Psoas muscle (tissue), 8 donors: ENCODE results near the gene RALY. TPM values are rescaled to one million over a fixed set of nuclear protein-coding genes. Genes with fewer than 3 reads are reported as not detected.

Experiments used
- ATAC-seq, 4 donors: fragments of 200-7000 bp; cut with Tn5 transposase; one replicate each; pipeline ENCODE4 v1.9.1; 2020; ENCODE audit warnings: moderate library complexity in 3 of 4, mild to moderate bottlenecking in 2 of 4
- DNase-seq, 2 donors: peaks; one replicate each; pipeline ENCODE4 v3.0.0-alpha.2; 2020
- H3K27ac ChIP-seq: fragments of 200-600 bp; one replicate; pipeline ENCODE4 v1.8.0; 2022
- H3K27me3 ChIP-seq, 3 donors: fragments of 200-600 bp in 1 of 3; one replicate each; pipeline versions ENCODE4 v1.6.1 to v1.8.0; 2013 to 2022; ENCODE audit warnings: low read length in 2 of 3, mild to moderate bottlenecking in 2 of 3, moderate library complexity in 1 of 3; ENCODE audit not compliant: insufficient read depth in 3 of 3
- H3K36me3 ChIP-seq, 2 donors: fragments of 200-600 bp in 1 of 2; one replicate each; pipeline versions ENCODE4 v1.6.1 to v1.8.0; 2013 to 2022; ENCODE audit warnings: low read depth in 1 of 2, mild to moderate bottlenecking in 1 of 2, moderate library complexity in 1 of 2; ENCODE audit not compliant: insufficient read depth in 1 of 2
- H3K4me1 ChIP-seq: fragments of 200-600 bp; one replicate; pipeline ENCODE4 v1.8.0; 2022
- H3K4me3 ChIP-seq: fragments of 200-600 bp; one replicate; pipeline ENCODE4 v1.8.0; 2022; ENCODE audit warnings: mild to moderate bottlenecking
- H3K9me3 ChIP-seq: fragments of 200-600 bp; one replicate; pipeline ENCODE4 v1.8.0; 2022
- WGBS, 3 donors: extraction: QIAGEN DNeasy Blood & Tissue Kit; methylation state at CpG; one replicate each; pipeline versions ENCODE4 v1.1.6 to v1.1.7; 2013; 5-methylcytosine and 5-hydroxymethylcytosine counted together
- intact Hi-C, 2 donors: fragments of 100-400 bp; cut with DNase I; formaldehyde crosslinking; loops; one replicate each; pipeline versions ENCODE4 v1.11.0 to v1.14.2; 2022
- polyA plus RNA-seq, 3 donors: library from polyadenylated mRNA; stranded (reverse); fragments of 200-250 nt; gene quantifications; one replicate each; pipeline ENCODE4 v1.2.3, GENCODE V29; 2013
- total RNA-seq, 4 donors: library from RNA; stranded (reverse); fragmentation: NEBNext Ultra II Directional in 2 of 4; extraction: Animal tissue kit (Norgen Biotek cat#: 25700) in 2 of 4; gene quantifications; one replicate each; pipeline versions ENCODE4 v1.2.1 to v1.2.4, GENCODE V29; 2021 to 2023
- TF ChIP-seq, protein P1 (sequence below): fragments of 200-600 bp; IDR thresholded peaks from one replicate; pipeline ENCODE4 v1.8.0; 2022; ENCODE audit warnings: antibody characterized with exemption
- donor health status: healthy with polysubstance abuse.
- donor health status: DM: no; HTN: no; CAD: no; lungs with moderate emphysema.
- donor health status: Bipolar disorder and iron deficiency.
- donor health status: healthy.
- donor health status: DM: yes; HTN: yes; CAD: no.
- donor health status: DM: no; HTN: no; CAD: no.
- donor health status: DM: no; HTN: no; CAD: no.
- donor health status: DM: yes; HTN: yes; CAD: no.

The RALY gene
- total and polyA plus RNA-seq, 7 donors, result 92.3 to 325 (median 120) TPM

DNA sequence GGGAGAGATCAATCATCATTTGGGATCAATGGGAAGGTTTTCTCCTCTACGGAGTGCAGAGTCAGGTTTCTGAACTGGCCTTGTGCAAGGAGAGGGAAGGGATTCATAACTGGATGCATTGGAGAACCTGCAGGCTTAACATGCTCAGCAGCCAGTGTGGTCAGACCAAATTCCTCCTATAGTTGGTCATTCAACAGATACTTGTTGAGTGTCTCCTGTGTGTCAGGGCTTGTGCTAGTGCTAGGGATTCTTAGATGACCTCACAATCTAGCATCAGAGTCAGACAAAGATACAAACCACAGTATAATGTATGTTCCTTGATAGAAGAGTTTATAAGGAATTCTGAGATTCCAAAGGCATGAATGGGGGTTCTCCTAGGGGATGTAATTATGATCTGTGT is 23.9 kb downstream of the RALY start:
- Histone ChIP-seq H3K4me3 (no peak overlapping the region), H3K4me1 (peaks cover 64% of the 10 kb centered on the region), H3K9me3 (no peaks in the 10 kb centered on the region), H3K27ac (peak overlapping the region; percentile 17), H3K36me3 (no peaks in the 10 kb centered on the region), H3K27me3 (no peaks in the 10 kb centered on the region)
- TF ChIP-seq, protein P1, sequence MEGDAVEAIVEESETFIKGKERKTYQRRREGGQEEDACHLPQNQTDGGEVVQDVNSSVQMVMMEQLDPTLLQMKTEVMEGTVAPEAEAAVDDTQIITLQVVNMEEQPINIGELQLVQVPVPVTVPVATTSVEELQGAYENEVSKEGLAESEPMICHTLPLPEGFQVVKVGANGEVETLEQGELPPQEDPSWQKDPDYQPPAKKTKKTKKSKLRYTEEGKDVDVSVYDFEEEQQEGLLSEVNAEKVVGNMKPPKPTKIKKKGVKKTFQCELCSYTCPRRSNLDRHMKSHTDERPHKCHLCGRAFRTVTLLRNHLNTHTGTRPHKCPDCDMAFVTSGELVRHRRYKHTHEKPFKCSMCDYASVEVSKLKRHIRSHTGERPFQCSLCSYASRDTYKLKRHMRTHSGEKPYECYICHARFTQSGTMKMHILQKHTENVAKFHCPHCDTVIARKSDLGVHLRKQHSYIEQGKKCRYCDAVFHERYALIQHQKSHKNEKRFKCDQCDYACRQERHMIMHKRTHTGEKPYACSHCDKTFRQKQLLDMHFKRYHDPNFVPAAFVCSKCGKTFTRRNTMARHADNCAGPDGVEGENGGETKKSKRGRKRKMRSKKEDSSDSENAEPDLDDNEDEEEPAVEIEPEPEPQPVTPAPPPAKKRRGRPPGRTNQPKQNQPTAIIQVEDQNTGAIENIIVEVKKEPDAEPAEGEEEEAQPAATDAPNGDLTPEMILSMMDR, result no peak
- ATAC-seq, result peak; percentile 32 to 82 (median 66)
- 78 to 95% (median 85%) methylated on average over 1 of the region's 1 CpG for WGBS, 3 donors
- no peak for DNase-seq
- intact Hi-C loops, result no loop called here

DNA sequence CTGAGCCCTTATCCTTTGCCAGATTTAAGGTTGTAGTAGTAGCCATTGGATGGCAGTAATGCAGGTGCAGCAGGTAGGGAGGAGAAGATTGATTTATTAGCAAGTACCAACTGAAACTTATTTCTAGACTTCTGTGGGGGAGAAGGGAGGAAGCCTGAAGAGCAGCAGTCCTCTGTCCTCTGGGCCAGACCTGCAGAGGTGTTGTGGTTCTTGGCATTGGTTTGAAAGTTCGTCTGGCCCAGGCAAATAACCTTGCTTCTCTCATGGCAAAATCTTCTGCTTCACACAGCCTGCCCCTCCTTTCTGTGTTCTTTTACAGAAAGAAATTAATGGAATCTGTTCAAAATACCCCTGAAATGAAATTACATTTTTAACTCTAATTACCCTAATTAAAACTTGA is 24.5 kb downstream of the RALY start:
- ATAC-seq, result no peak
- Histone ChIP-seq H3K36me3 (no peaks in the 10 kb centered on the region), H3K4me3 (no peak overlapping the region), H3K27me3 (no peaks in the 10 kb centered on the region), H3K27ac (peak overlapping the region; percentile 17), H3K9me3 (no peaks in the 10 kb centered on the region), H3K4me1 (peaks cover 64% of the 10 kb centered on the region)
- DNase-seq, result no peak
- TF ChIP-seq, protein P1, result no peak
- WGBS, 3 donors, result 24 to 57% (median 42%) methylated on average over 1 of the region's 1 CpG
- intact Hi-C loops, result no loop called here

DNA sequence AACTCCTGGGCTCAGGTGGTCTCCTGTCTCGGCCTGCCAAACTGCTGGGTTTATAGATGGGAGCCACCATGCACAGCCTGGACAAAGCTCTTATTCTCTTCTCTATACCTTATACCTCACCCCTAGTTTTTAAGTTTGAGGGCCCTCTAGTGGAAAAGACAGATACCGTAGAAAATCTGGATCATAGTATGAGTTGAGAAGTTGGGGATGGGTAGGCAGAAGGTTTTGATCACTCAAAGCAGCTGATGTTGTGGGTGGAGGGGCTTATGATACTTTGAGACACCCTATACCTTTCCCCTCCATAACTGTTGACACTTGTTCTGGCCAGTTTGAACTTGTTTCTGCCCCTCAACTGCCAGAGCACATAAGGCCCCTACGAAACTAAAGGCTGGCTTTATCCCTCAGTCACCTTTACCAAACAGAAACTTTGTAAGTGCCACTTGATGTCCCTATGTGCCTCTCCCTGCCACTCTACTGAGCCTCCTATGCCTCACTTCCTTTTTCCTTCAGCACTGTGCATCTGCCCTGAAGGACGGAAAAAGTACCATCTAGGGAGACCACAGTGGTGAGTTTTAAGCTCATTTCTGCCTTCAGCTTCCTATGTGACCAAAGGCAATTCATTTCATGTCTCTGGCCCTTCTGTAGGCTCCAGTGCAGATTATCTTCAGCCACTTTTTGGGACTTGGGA is 28.6 kb downstream of the RALY start:
- Histone ChIP-seq H3K4me3 (no peak overlapping the region), H3K36me3 (no peaks in the 10 kb centered on the region), H3K27ac (peak overlapping the region; percentile 77), H3K27me3 (no peaks in the 10 kb centered on the region), H3K9me3 (no peaks in the 10 kb centered on the region), H3K4me1 (peaks cover 70% of the 10 kb centered on the region)
- WGBS, 3 donors, result 83 to 90% (median 88%) methylated on average over 4 of the region's 4 CpGs
- TF ChIP-seq, protein P1, result peak; percentile 7
- DNase-seq (no peak), ATAC-seq (peak in 2 of 4 donors; percentile 27 to 30)
- intact Hi-C loops, result no loop called here

DNA sequence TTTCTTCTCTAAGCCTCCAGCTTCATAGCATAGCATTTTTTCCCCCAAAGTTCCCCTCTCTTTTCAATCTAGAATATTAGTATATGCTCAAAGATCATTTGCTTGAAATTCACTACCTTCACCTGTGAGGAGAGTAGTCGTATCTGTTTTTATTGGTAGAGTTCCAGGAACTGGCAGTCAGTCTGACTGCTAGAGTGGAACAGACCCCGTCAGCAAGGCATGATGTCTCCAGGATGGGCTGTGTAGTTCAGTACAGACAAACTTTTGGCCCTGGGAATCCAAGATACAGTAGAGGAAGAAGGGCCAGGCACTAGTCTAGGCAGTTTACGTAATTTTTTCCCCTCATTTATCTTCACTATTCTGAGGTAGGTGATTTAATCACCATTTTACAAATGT is 29.1 kb downstream of the RALY start:
- H3K36me3 ChIP-seq, result no peaks in the 10 kb centered on the region
- no peaks in the 10 kb centered on the region for H3K9me3 ChIP-seq
- H3K4me3 ChIP-seq, result no peak overlapping the region
- no peak for ATAC-seq
- DNase-seq, result no peak
- intact Hi-C loops, result no loop called here
- H3K27ac ChIP-seq, result peak overlapping the region; percentile 77
- 63 to 82% (median 71%) methylated on average over 3 of the region's 3 CpGs for WGBS, 3 donors
- H3K27me3 ChIP-seq, result no peaks in the 10 kb centered on the region
- TF ChIP-seq, protein P1, result no peak
- H3K4me1 ChIP-seq, result peaks cover 70% of the 10 kb centered on the region
